ENCODE results near the gene PAPSS1.

Gene PAPSS1

GRCh38 chr4:107747748-107748486, 27.9 kb upstream of the PAPSS1 start:
- DNase-seq (ENCODE audit: extremely low spot score): no peak
- CTCF ChIA-PET: interaction anchor here (0.8 to 4.4 kb wide), 5 partner anchors 9 to 26 kb away, joined by 3 to 22 read pairs (median 6); no protein-coding TSS in a partner anchor
- POLR2A ChIA-PET: no interaction called here
- no peak for TF ChIP-seq CTCF (IDR thresholded peaks at IDR 0.05; ENCODE audit: control extremely low read depth, extremely low read depth, low read depth, missing control alignments)

- CTCF ChIA-PET: interaction anchor here (4.3 to 4.4 kb wide), 2 partner anchors 9 to 12 kb away, joined by 22 read pairs; no protein-coding TSS in a partner anchor
Measured at GRCh38 chr4:107746161-107746560, 26.1 kb upstream of the PAPSS1 start.

GRCh38 chr4:107744532-107744931, 24.5 kb upstream of the PAPSS1 start:
- TF ChIP-seq CTCF (IDR thresholded peaks at IDR 0.05; ENCODE audit: control extremely low read depth, extremely low read depth, low read depth, missing control alignments): no peak
- no peak for DNase-seq (ENCODE audit: extremely low spot score)
- ChIA-PET CTCF (interaction anchor here (4.3 kb wide), 1 partner anchor 8 kb away, joined by 22 read pairs; no protein-coding TSS in a partner anchor), POLR2A (no interaction called here)

More at GRCh38 chr4:107746161-107746560, 26.1 kb upstream of the PAPSS1 start:
- TF ChIP-seq CTCF (IDR thresholded peaks at IDR 0.05; ENCODE audit: control extremely low read depth, extremely low read depth, low read depth, missing control alignments): no peak
- POLR2A ChIA-PET: no interaction called here
- DNase-seq (ENCODE audit: extremely low spot score): no peak

GRCh38 chr4:107743532-107743931, 23.5 kb upstream of the PAPSS1 start:
- ChIA-PET CTCF (no interaction called here), POLR2A (no interaction called here)
- DNase-seq (ENCODE audit: extremely low spot score): no peak
- TF ChIP-seq CTCF (IDR thresholded peaks at IDR 0.05; ENCODE audit: control extremely low read depth, extremely low read depth, low read depth, missing control alignments): no peak

GRCh38 chr4:107742791-107743190, 22.8 kb upstream of the PAPSS1 start:
- TF ChIP-seq CTCF (IDR thresholded peaks at IDR 0.05; ENCODE audit: control extremely low read depth, extremely low read depth, low read depth, missing control alignments): no peak
- DNase-seq (ENCODE audit: extremely low spot score): no peak
- ChIA-PET POLR2A (no interaction called here), CTCF (no interaction called here)

- TF ChIP-seq CTCF (IDR thresholded peaks at IDR 0.05; ENCODE audit: control extremely low read depth, extremely low read depth, low read depth, missing control alignments): no peak
- ChIA-PET POLR2A (no interaction called here), CTCF (no interaction called here)
- DNase-seq (ENCODE audit: extremely low spot score): no peak
Measured at GRCh38 chr4:107742196-107742595, 22.2 kb upstream of the PAPSS1 start.
